Panc1 (cell line): ENCODE data around the gene ARHGEF37. TPM values are rescaled to one million over a fixed set of nuclear protein-coding genes. Genes with fewer than 3 reads are reported as not detected.

Source experiments
- ATAC-seq: fragments of 200-7000 bp; cut with Tn5 transposase; 2 replicates; pipeline ENCODE4 v1.9.1; 2020; ENCODE audit warnings: mild to moderate bottlenecking, moderate library complexity
- BruUV-seq: library from RNA; stranded (reverse); fragments of 400-500 nt; replicated peaks from 2 replicates; lab custom pipeline; 2021; lab: Mats Ljungman, UMichigan
- CTCF ChIA-PET: fragments of 300-600 bp; sonication (Branson Sonifier 250); formaldehyde crosslinking; loops from one replicate; lab custom pipeline; 2022; ENCODE audit warnings: antibody characterized with exemption; lab: Charles Lee
- POLR2A ChIA-PET: fragments of 300-600 bp; sonication (Branson Sonifier 250); formaldehyde crosslinking; loops from one replicate; lab custom pipeline; 2022; ENCODE audit warnings: antibody characterized with exemption; lab: Charles Lee
- DNase-seq: peaks from one replicate; pipeline ENCODE4 v3.0.0-alpha.2; 2010; ENCODE audit warnings: low read depth, low spot score
- H3K27ac ChIP-seq: 2 replicates; pipeline ENCODE4 v1.5.1; 2011; ENCODE audit warnings: mild to moderate bottlenecking, low read length, inconsistent platforms
- H3K27me3 ChIP-seq: fragments of 200-500 bp; sonication (Bioruptor generic); 2 replicates; pipeline ENCODE4 v1.6.0; 2014; ENCODE audit warnings: low read length, inconsistent platforms; ENCODE audit not compliant: control insufficient read depth, insufficient read depth
- H3K36me3 ChIP-seq: fragments of 200-500 bp; sonication (Bioruptor generic); 2 replicates; pipeline ENCODE4 v1.5.1; 2014; ENCODE audit warnings: inconsistent platforms, mild to moderate bottlenecking, low read length, moderate library complexity; ENCODE audit not compliant: control insufficient read depth, insufficient read depth
- H3K4me1 ChIP-seq: 2 replicates; pipeline ENCODE4 v1.5.1; 2011; ENCODE audit warnings: inconsistent platforms, mild to moderate bottlenecking, low read length, moderate library complexity; ENCODE audit not compliant: control insufficient read depth, insufficient read depth
- H3K4me3 ChIP-seq, 2 experiments: 2 replicates each; pipeline ENCODE4 v1.5.1; 2011 to 2012; ENCODE audit warnings: low read depth in 2 of 2, low read length in 2 of 2, mild to moderate bottlenecking in 2 of 2, inconsistent platforms in 1 of 2, moderate library complexity in 1 of 2
- H3K9me3 ChIP-seq: fragments of 200-500 bp; sonication (Bioruptor generic); 2 replicates; pipeline ENCODE4 v1.5.1; 2014; ENCODE audit warnings: low read depth, mild to moderate bottlenecking, inconsistent platforms, low read length, moderate library complexity; ENCODE audit not compliant: control insufficient read depth, insufficient read depth
- POLR2AphosphoS5 ChIP-seq: IDR thresholded peaks from 2 replicates; pipeline ENCODE4 v1.6.1; 2012; ENCODE audit warnings: mild to moderate bottlenecking, low read depth, low read length, moderate library complexity
- SIN3A ChIP-seq: IDR thresholded peaks from 2 replicates; pipeline ENCODE4 v1.6.1; 2012; ENCODE audit warnings: low read depth, mild to moderate bottlenecking, low read length, moderate library complexity, borderline replicate concordance; ENCODE audit not compliant: insufficient read depth
- TCF7L2 ChIP-seq: IDR thresholded peaks from 2 replicates; pipeline ENCODE4 v1.6.1; 2011; ENCODE audit warnings: mild to moderate bottlenecking, low read depth, low read length, inconsistent platforms
- in situ Hi-C: cut with HindIII; loops from 2 replicates; pipeline ENCODE4 v1.10.0; 2016; ENCODE audit warnings: low sequenced_read_pairs, low pct_unique_long_range_greater_than_20kb
- intact Hi-C: fragments of 100-400 bp; cut with micrococcal nuclease; formaldehyde crosslinking; loops from one replicate; pipeline ENCODE4 v1.10.0; 2022; ENCODE audit not compliant: unreplicated experiment
- total RNA-seq: library from RNA; stranded (reverse); gene quantifications from one replicate; pipeline ENCODE4 v1.2.1, GENCODE V29; 2021; ENCODE audit not compliant: unreplicated experiment
- TF ChIP-seq, protein P1 (sequence below), 2 experiments: IDR thresholded peaks; 2 replicates each; pipeline ENCODE4 v1.6.1; 2011 to 2012; ENCODE audit warnings: low read depth in 2 of 2, control low read depth in 1 of 2, low read length in 1 of 2, mild to moderate bottlenecking in 1 of 2, moderate library complexity in 1 of 2; ENCODE audit not compliant: insufficient read depth in 1 of 2
- TF ChIP-seq, protein P2 (sequence below): fragments of 450-650 bp; IDR thresholded peaks from 2 replicates; pipeline ENCODE4 v1.5.1; 2017; ENCODE audit warnings: mild to moderate bottlenecking

Gene ARHGEF37
- total RNA-seq, 1 experiment from 2014 or later, result 3.2 TPM

DNA sequence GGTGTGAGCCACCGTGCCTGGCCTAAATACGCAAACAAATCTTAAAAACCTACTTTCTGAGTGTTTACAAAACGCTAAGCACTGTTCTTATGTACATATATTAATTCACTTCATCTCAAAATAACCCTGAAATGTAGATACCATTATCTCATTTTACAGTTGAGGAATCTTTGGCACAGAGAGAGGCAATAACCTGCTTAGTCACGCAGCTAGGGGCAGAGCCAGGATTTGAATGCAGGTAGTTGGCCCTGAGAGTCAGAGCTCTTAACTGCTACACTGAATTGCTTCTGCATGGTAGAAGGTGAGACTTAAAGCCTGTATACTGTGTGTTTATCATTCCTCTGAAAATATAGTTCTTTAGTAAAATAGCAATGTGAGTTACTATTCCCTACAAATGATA is 21.9 kb downstream of the ARHGEF37 start:
- Histone ChIP-seq H3K27ac (no peak overlapping the region), H3K4me3 (no peak overlapping the region), H3K36me3 (no peaks in the 10 kb centered on the region), H3K4me1 (no peaks in the 10 kb centered on the region), H3K27me3 (no peaks in the 10 kb centered on the region), H3K9me3 (no peaks in the 10 kb centered on the region)
- ATAC-seq (no peak), DNase-seq (no peak)
- ChIA-PET CTCF (interaction anchor here (0.7 kb wide), 1 partner anchor 467 kb away, joined by 3 read pairs; no protein-coding TSS in a partner anchor), POLR2A (interaction anchor here (0.5 kb wide), 1 partner anchor 21 kb away, joined by 6 read pairs; no protein-coding TSS in a partner anchor)
- intact Hi-C loops (no loop called here), in situ Hi-C loops (no loop called here)
- BruUV-seq, result no TSS peak
- TF ChIP-seq SIN3A, result no peak
- TF ChIP-seq, protein P1, sequence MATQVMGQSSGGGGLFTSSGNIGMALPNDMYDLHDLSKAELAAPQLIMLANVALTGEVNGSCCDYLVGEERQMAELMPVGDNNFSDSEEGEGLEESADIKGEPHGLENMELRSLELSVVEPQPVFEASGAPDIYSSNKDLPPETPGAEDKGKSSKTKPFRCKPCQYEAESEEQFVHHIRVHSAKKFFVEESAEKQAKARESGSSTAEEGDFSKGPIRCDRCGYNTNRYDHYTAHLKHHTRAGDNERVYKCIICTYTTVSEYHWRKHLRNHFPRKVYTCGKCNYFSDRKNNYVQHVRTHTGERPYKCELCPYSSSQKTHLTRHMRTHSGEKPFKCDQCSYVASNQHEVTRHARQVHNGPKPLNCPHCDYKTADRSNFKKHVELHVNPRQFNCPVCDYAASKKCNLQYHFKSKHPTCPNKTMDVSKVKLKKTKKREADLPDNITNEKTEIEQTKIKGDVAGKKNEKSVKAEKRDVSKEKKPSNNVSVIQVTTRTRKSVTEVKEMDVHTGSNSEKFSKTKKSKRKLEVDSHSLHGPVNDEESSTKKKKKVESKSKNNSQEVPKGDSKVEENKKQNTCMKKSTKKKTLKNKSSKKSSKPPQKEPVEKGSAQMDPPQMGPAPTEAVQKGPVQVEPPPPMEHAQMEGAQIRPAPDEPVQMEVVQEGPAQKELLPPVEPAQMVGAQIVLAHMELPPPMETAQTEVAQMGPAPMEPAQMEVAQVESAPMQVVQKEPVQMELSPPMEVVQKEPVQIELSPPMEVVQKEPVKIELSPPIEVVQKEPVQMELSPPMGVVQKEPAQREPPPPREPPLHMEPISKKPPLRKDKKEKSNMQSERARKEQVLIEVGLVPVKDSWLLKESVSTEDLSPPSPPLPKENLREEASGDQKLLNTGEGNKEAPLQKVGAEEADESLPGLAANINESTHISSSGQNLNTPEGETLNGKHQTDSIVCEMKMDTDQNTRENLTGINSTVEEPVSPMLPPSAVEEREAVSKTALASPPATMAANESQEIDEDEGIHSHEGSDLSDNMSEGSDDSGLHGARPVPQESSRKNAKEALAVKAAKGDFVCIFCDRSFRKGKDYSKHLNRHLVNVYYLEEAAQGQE (IDR thresholded peaks at IDR 0.05; ENCODE audit: insufficient read depth in 1 of 2, low read depth in 2 of 2, low read length in 1 of 2), result no peak
- no peak for TF ChIP-seq POLR2AphosphoS5
- no peak for TF ChIP-seq TCF7L2
- TF ChIP-seq, protein P2, sequence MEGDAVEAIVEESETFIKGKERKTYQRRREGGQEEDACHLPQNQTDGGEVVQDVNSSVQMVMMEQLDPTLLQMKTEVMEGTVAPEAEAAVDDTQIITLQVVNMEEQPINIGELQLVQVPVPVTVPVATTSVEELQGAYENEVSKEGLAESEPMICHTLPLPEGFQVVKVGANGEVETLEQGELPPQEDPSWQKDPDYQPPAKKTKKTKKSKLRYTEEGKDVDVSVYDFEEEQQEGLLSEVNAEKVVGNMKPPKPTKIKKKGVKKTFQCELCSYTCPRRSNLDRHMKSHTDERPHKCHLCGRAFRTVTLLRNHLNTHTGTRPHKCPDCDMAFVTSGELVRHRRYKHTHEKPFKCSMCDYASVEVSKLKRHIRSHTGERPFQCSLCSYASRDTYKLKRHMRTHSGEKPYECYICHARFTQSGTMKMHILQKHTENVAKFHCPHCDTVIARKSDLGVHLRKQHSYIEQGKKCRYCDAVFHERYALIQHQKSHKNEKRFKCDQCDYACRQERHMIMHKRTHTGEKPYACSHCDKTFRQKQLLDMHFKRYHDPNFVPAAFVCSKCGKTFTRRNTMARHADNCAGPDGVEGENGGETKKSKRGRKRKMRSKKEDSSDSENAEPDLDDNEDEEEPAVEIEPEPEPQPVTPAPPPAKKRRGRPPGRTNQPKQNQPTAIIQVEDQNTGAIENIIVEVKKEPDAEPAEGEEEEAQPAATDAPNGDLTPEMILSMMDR, result no peak

DNA sequence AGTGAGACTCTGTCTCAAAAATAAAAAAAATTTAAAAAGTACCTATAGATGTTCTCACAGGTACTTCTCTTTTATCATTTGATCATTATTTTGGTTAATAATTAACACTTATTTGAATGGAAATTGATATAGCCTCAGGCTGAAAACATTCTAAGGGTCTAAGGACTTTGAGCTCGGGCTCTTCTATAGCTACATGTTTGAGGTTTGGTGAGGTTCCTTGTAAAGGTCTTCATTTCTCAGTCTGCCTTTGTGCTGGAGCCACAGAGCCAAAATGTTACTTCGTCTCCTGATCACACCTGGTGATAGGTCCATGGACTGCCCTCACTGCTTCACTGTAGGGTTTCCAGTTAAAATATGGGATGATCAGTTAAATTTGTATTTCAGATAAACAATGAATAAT is 22.6 kb downstream of the ARHGEF37 start:
- DNase-seq (no peak), ATAC-seq (no peak)
- intact Hi-C loops (no loop called here), in situ Hi-C loops (no loop called here)
- Histone ChIP-seq H3K36me3 (no peaks in the 10 kb centered on the region), H3K27ac (no peak overlapping the region), H3K27me3 (no peaks in the 10 kb centered on the region), H3K4me3 (no peak overlapping the region), H3K9me3 (no peaks in the 10 kb centered on the region), H3K4me1 (no peaks in the 10 kb centered on the region)
- ChIA-PET POLR2A (interaction anchor here (0.5 kb wide), 1 partner anchor 21 kb away, joined by 6 read pairs; no protein-coding TSS in a partner anchor), CTCF (no interaction called here)
- TF ChIP-seq POLR2AphosphoS5, result no peak
- no peak for TF ChIP-seq SIN3A
- TF ChIP-seq, protein P2, result no peak
- no peak for TF ChIP-seq TCF7L2
- TF ChIP-seq, protein P1 (IDR thresholded peaks at IDR 0.05; ENCODE audit: insufficient read depth in 1 of 2, low read depth in 2 of 2, low read length in 1 of 2), result no peak
- no TSS peak for BruUV-seq
